Activated CD8-positive, alpha-beta memory T cell treated with anti-CD3 and anti-CD28 coated beads, Interleukin-2, amount 50 U/mL, for 1 hour (primary cell): ENCODE data around the gene DSTN.

Experiments used
- DNase-seq: peaks from one replicate; pipeline ENCODE4 v3.0.0-alpha.2; 2020; ENCODE audit errors: extremely low read depth

Gene DSTN

DNA sequence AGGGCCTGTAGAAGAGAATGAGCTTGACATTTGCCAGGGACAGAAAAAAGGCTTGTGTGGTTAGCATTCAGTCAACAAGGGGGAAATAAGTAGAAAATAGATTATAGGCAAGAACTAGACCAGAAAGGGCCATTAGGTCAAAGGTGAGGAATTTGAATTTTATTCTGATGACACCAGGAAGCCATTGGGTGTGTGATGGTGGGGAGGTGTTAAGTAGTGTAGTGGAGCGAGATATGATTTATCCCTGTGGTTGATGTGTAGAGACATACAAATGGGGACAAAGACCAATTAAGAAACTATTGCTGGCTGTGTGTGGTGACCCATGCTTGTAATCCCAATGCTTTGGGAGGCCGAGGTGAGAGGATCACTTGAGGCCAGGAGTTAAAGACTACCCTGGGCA is 11.0 kb downstream of the DSTN start:
- no peak for DNase-seq

DNA sequence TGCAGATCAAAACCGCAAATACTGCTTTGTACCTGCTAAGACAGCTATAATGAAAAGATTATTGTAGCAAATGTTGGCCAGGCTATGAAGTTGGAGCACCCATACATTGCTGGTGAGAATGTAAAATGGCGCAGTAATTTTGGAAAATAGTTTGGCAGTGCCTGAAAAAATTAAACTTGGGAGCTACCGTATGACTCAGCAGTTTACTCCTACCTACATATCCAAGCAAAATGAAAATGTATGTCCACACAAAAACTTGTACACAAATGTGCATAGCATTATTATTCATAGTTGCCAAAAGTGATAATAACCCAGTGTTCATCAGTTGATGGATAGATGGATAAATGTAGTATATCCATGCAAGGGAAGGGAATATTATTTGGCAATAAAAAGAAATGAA is 13.3 kb downstream of the DSTN start:
- no peak for DNase-seq

DNA sequence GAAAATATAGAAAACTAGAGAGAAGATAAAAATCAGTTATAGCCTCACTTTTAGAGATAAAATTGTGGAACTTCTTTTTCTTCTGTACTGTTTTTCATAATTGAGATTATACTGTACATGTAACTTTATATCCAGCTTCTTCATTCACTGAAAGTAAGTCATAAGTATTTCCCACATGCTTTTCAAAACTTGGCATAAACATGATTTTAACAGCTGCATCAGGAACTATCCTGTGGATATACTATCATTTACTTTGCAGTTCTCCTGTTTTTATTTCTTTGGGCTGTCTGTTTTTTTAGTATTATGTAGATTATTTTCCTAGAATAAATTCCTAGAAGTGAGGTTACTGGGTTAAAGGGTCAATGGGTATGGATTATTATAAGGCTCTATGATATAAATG is 14.8 kb downstream of the DSTN start:
- no peak for DNase-seq

GRCh38 chr20:17586250-17586649 is 16.4 kb downstream of the DSTN start:
- DNase-seq, result no peak

- no peak for DNase-seq
Observed at GRCh38 chr20:17587148-17587547, 17.3 kb downstream of the DSTN start.

DNA sequence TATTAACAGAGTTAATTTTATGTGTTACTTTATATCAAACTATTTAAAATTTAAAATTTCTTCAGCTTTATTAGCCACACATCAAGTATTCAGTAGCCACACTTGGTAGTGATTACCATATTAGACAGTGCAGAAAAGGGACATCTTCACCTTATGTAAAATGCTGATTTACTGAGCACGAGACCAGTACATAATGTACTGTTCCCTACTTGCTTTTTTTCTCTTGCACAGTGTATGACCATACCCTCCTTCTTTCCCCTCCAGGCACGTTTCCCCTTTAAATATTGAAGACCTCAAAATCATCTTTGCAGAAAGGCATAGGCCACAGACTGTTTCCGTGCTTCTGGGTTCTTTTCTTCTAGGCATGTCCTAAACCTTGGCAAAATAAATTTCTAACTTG is 17.9 kb downstream of the DSTN start:
- no peak for DNase-seq

DNA sequence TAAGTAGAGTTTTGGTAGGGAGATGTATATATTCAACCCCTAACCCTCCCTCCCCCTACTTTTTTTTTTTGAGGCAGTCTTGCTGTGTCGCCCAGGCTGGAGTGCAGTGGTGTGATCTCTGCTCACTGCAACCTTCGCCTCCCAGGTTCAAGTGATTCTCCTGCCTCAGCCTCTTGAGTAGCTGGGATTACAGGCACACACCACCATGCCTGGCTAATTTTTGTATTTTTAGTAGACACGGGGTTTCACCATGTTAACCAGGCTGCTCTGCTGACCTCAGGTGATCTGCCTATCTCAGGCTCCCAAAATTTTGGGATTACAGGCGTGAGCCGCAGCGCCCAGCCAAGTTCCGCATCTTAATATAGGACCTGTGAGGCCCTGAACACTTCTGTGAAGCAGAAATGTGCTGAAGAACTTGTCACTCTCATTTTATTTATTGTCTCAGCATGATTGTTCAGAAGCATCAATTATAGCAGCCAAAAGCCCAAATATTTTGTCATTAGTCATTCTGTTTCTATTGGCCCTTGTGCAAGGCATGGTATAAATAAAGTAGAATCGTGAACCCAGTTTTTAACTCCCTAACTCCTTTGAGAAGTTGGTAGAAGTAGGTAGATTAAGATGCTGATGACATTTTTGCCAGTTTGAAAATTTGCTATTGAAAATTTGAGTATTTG is 19.4 kb downstream of the DSTN start:
- no peak for DNase-seq

DNA sequence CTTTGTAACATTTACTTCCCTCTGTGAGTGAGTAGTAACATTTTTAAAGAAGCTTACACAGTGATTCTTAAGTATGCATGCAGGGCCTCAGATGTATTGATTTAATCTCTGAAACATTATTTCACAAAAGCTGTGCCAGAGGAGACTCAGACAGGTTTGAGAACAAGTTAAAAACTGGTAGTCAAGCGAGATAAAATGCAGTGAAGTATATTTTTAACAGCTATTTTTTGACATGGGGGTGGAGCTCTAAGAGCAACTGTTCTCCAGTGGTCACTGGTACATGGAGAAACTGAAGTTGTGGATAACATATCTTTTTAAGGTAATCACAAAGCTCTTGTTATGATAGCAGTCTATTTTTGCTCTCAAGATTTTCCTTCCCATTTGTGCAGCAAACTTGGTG is 20.4 kb downstream of the DSTN start:
- no peak for DNase-seq

GRCh38 chr20:17593902-17594301 is 24.0 kb downstream of the DSTN start:
- no peak for DNase-seq

DNA sequence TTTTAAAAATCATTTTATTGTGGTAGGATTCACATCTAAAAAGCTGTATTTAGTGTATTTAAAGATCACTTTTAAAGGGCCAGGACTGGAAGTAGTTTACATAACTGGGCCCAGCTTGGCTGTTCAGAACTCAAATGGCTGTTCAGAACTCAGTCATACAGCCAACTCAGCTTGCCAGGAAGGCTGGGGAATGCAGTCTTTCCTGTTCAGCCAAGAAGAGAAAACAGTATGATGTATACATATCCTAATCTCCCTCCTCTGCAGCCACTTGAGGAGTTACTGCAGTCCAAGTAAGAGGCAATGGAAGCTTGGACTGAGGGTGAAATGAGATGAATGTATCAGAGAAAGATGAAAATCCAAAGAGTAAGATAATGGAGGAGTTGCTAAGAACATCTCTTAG is 24.6 kb downstream of the DSTN start:
- DNase-seq, result no peak

- no peak for DNase-seq
Observed at GRCh38 chr20:17595856-17596255, 26.0 kb downstream of the DSTN start.

- DNase-seq, result no peak
Observed at GRCh38 chr20:17598013-17598550, 28.2 kb downstream of the DSTN start.

DNA sequence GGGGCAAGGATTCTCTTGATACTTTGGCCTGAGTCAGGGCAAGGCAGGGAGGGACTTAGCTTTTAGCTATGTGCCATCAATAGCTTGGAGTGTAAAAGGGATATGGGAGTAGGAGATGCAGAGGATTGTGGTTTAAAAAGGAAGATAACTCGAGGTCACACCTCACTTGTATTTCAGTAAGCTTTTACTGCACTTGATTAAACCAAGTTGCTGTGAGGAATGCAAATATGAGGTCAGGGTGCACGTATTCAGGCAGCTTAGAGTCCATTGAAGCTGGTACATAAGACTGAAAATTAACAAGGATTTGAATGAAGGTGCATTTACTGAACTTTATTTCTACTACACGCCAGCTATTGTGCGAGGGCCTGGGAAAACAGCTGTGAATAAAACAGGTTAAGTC is 32.1 kb downstream of the DSTN start:
- no peak for DNase-seq

DNA sequence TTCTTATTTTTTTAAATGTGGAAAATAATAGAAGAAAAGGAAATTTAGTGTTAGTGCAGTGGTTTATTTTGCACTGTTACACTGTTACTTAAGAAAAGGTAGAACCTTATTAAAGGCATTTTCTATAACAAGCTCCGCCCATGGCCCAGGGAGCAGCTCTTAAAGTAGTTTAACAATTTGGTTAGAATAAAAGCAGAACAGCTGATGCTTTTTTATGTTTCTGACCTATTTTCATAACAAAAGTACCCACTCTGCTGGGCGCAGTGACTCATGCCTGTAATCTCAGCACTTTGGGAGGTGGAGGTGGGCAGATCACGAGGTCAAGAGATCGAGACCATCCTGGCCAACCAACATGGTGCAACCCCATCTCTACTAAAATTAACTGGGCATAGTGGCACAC is 32.6 kb downstream of the DSTN start:
- no peak for DNase-seq

DNA sequence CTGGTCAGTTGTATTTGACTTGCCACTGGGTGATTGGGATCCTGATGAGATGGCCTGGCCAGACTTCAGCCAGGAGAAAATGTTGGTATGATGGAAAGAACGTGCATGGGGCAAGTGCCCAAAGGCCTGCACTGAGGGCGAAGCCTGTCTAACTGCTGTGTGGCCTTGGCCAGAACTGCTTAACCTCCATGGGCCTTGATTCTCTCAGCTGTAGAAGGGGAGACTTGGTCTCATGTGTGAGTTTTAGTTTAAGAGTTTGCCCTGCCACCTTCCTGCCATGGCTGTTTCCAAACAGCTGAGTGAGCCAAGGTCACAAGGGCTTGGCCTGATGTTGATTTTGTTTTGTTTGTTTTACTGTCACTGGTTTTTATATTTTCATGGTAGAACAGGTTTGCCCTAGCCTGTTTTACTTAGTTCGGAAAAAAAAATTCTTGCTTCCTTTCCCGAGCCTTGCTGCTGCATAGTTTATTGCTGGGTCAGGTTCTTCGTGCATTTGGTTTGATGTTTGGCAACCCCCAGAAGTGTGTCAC is 35.3 kb downstream of the DSTN start:
- no peak for DNase-seq

DNA sequence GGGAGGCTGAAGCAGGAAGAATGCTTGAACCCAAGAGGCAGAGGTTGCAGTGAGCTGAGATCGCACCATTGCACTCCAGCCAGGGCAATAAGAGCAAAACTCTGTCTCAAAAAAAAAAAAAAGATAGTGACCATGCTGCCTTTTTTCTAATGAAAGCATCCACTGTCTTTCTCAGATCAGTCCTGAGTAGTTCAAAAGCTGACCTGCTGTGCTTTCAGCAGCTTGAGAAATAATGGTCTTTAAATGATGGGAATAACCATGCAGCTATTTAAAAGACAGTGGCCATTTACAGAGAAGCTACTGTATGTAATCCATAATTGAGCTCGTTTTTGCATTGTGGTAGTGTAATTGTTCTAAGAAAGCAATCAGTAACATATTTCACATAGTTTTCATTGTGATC is 36.1 kb downstream of the DSTN start:
- DNase-seq, result no peak

DNA sequence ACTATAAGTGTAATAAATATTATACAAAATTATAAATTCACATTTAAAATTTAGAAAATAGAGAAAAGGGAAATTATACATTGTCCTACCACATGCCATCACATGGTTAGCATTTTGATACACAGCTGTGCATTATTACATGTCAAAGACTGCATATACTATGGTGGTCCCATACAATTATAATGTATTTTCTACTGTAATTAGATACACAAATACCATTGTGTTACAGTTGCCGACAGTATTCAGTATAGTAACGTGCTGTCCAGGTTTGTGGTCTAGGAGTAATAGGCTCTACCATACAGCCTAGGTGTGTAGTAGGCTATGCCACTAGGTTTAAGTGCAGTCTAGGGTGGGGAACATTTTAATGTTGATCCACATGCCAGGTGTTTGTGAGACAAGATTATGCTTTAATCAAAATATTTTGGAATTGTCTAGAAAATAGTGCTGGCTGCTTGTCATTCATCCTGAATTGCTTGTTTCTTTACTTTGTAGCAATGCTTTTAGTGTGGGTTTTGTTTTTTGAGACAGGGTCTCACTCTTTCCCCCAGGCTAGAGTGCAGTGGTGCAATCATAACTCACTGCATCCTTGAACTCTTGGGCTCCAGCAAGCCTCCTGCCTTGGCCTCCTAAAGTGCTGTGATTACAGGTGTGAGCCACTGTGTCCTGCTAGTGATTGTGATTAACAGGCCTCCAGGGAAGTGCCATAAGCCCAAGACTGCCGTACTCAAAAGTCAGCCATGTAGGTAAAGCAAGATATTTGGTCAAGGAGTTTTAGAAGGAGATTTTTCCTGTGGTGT is 39.0 kb downstream of the DSTN start:
- DNase-seq, result no peak

DNA sequence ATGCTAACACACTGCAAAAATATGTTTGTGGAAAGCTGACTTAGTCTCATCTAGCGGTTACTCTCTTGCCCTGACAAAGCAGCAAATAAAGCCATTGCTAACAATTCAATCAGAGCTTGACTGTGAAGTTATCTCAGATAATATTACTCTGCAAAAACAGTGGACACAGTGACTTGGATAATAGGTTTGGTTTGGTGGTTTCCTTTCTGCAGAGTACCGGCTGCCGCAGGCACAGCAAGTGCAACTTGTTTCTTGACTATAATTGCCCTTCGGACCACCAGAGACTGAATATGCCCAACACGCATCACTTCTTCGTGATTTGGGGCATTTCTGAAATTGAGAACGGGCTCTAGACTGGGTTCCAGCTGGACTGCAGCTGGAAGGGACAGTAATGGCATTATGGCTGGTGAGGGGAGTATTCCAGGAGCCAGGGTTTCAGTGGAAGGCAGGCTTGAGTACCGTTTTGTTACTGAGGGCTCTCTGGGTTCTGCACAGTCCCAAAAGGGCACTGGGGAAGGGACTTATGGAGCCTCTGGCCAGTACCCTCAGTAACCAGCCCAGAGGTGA is 40.0 kb downstream of the DSTN start:
- DNase-seq, result no peak

GRCh38 chr20:17610566-17611289 is 40.9 kb downstream of the DSTN start:
- DNase-seq, result peak; percentile 19

GRCh38 chr20:17611290-17611539 is 41.3 kb downstream of the DSTN start:
- no peak for DNase-seq

DNA sequence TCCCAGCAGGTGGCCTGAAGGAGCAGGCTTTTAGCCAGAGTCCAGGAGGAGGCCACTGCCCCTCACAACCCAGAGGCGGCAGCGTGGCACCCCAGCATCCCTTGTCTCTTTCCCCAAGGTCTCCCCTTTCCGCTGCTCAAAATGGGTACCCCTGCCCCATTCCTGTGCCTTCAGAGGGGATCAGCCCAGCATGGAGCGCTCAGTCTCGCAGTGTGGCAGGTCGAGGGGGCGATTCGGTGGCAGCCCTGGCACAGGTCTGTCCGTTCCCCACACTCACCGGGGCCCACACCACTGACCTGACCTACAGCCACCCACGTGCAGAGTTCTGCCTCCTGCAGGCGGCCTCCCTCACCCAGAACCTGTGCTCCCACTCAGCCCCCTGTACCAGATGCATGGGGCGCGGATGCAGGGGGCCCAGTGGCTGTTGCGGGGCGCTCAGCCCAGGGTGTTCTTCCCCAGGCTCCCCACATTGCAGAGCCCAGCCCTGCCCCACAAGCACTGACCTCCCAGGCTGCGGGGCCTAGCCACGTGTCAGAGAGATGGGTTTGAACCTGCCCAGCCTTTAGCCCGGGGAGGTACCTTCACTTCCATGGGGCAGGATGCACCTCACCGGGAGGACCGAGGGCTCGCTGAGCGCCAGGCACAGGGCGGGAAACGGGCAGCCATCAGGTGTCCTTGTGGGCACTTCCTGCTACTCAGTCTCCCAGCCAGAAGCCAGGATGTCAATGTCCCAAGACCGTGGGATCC is 41.8 kb downstream of the DSTN start:
- no peak for DNase-seq
